ENCODE measurements around the gene RCVRN.

GRCh38 chr17:9850151-9850550 lies 54.9 kb downstream of the RCVRN start:
- TF ChIP-seq POLR2A (IDR thresholded peaks at IDR 0.05), result no peak
- TF ChIP-seq, protein P1, sequence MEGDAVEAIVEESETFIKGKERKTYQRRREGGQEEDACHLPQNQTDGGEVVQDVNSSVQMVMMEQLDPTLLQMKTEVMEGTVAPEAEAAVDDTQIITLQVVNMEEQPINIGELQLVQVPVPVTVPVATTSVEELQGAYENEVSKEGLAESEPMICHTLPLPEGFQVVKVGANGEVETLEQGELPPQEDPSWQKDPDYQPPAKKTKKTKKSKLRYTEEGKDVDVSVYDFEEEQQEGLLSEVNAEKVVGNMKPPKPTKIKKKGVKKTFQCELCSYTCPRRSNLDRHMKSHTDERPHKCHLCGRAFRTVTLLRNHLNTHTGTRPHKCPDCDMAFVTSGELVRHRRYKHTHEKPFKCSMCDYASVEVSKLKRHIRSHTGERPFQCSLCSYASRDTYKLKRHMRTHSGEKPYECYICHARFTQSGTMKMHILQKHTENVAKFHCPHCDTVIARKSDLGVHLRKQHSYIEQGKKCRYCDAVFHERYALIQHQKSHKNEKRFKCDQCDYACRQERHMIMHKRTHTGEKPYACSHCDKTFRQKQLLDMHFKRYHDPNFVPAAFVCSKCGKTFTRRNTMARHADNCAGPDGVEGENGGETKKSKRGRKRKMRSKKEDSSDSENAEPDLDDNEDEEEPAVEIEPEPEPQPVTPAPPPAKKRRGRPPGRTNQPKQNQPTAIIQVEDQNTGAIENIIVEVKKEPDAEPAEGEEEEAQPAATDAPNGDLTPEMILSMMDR (IDR thresholded peaks at IDR 0.05), result no peak
